K562 (cell line): ENCODE results near the gene OVOL3. TPM values are rescaled to one million over a fixed set of nuclear protein-coding genes. Genes with fewer than 3 reads are reported as not detected.

Experiments
- ATAC-seq: fragments of 200-7000 bp; cut with Tn5 transposase; 3 replicates; pipeline ENCODE4 v1.9.1; 2020; ENCODE audit warnings: moderate library complexity
- BruUV-seq: library from RNA; stranded (reverse); fragments of 400-500 nt; replicated peaks from 2 replicates; lab custom pipeline; 2021; lab: Mats Ljungman, UMichigan
- CTCF ChIA-PET: fragments of 300-600 bp; formaldehyde crosslinking; extraction: SDS; loops from one replicate; lab custom pipeline; 2021; ENCODE audit warnings: low intra/inter-chr PET ratio; lab: Yijun Ruan, JAX
- POLR2A ChIA-PET: fragments of 300-600, 350-650 bp; sonication (Branson Sonifier 250); formaldehyde crosslinking; extraction: SDS; loops from one replicate; lab custom pipeline; 2021; ENCODE audit warnings: antibody characterized with exemption, inconsistent platforms; lab: Yijun Ruan, JAX
- DNase-seq, 4 experiments: peaks; one replicate each; pipeline versions ENCODE4 v3.0.0 to v3.0.0-alpha.2; 2011 to 2018; ENCODE audit warnings: low spot score in 3 of 4, mixed read lengths in 3 of 4; ENCODE audit errors: extremely low read depth in 1 of 4
- FAIRE-seq: peaks from 2 replicates; lab custom pipeline; 2011; peaks lifted over from hg19 to GRCh38; lab: Jason Lieb, UNC
- H2AFZ ChIP-seq: 2 replicates; pipeline ENCODE4 v1.6.0; 2011; ENCODE audit warnings: low read depth, low read length, control low read depth, inconsistent platforms
- H3K27ac ChIP-seq: fragments of 200-600 bp; 3 replicates; pipeline ENCODE4 v1.8.0; 2011; ENCODE audit warnings: low read depth, mild to moderate bottlenecking, control low read depth, inconsistent platforms, low read length, moderate library complexity, mixed read lengths; ENCODE audit errors: extremely low read depth
- H3K27me3 ChIP-seq, 2 experiments: fragments of 300-600 bp in 1 of 2; 2 replicates in 1 of 2; 3 replicates in 1 of 2; pipeline versions ENCODE4 v1.6.0 to v1.8.0; 2011; ENCODE audit warnings: inconsistent platforms in 2 of 2, low read length in 2 of 2, mild to moderate bottlenecking in 1 of 2, mixed read lengths in 1 of 2, moderate library complexity in 1 of 2; ENCODE audit not compliant: control insufficient read depth in 2 of 2, insufficient read depth in 2 of 2
- H3K36me3 ChIP-seq: fragments of 300-600 bp; 3 replicates; pipeline ENCODE4 v1.8.0; 2011; ENCODE audit warnings: mild to moderate bottlenecking, low read length, inconsistent platforms; ENCODE audit not compliant: control insufficient read depth, insufficient read depth
- H3K4me1 ChIP-seq, 2 experiments: fragments of 200-600 bp in 1 of 2; replicated peaks in 1 of 2; 2 replicates in 1 of 2; 3 replicates in 1 of 2; pipeline versions ENCODE4 v1.5.1 to v1.8.0; 2011; ENCODE audit warnings: inconsistent platforms in 2 of 2, low read length in 2 of 2, mild to moderate bottlenecking in 1 of 2, mixed read lengths in 1 of 2, moderate library complexity in 1 of 2; ENCODE audit not compliant: control insufficient read depth in 2 of 2, insufficient read depth in 2 of 2
- H3K4me2 ChIP-seq: 2 replicates; pipeline ENCODE4 v1.6.1; 2011; ENCODE audit warnings: low read length, control low read depth, inconsistent platforms, mixed read lengths; ENCODE audit not compliant: insufficient read depth
- H3K4me3 ChIP-seq: fragments of 200-600 bp; sonication (generic), shearing (Covaris generic); 2 replicates; pipeline ENCODE4 v1.5.1; 2016; ENCODE audit warnings: control low read depth, inconsistent platforms
- H3K79me2 ChIP-seq: fragments of 200-600 bp; 3 replicates; pipeline ENCODE4 v1.8.0; 2011; ENCODE audit warnings: low read length, inconsistent platforms; ENCODE audit not compliant: control insufficient read depth, insufficient read depth
- H3K9ac ChIP-seq, 2 experiments: 2 replicates each; pipeline versions ENCODE4 v1.6.0 to v1.6.1; 2011; ENCODE audit warnings: low read depth in 2 of 2, low read length in 2 of 2, control low read depth in 1 of 2, inconsistent platforms in 1 of 2, mild to moderate bottlenecking in 1 of 2, mixed read lengths in 1 of 2; ENCODE audit not compliant: insufficient read depth in 1 of 2
- H3K9me1 ChIP-seq: one replicate; pipeline ENCODE4 v1.6.0; 2011; ENCODE audit warnings: inconsistent platforms, mild to moderate bottlenecking, low read length, moderate library complexity; ENCODE audit not compliant: control insufficient read depth, insufficient read depth
- H3K9me3 ChIP-seq: replicated peaks from 2 replicates; pipeline ENCODE4 v1.5.1; 2011; ENCODE audit warnings: low read depth, low read length, inconsistent platforms; ENCODE audit not compliant: control insufficient read depth, insufficient read depth
- H4K20me1 ChIP-seq: replicated peaks from 2 replicates; pipeline ENCODE4 v1.6.1; 2011; ENCODE audit warnings: low read length, inconsistent platforms, mixed read lengths; ENCODE audit not compliant: control insufficient read depth, insufficient read depth
- WGBS: fragments of 100-300 bp; shearing (Covaris generic); methylation state at CpG from one replicate; pipeline ENCODE4 v1.1.6; 2016; ENCODE audit warnings: low coverage, mixed read lengths; ENCODE audit not compliant: insufficient coverage; ENCODE audit errors: missing lambda C conversion rate; 5-methylcytosine and 5-hydroxymethylcytosine counted together
- in situ Hi-C: fragments of 300-500 bp; cut with MboI; formaldehyde crosslinking; loops from 4 replicates; pipeline ENCODE4 v1.15.0; 2018; ENCODE audit warnings: inconsistent platforms, mixed read lengths
- intact Hi-C: fragments of 100-400 bp; cut with micrococcal nuclease; formaldehyde crosslinking; loops from 2 replicates; pipeline ENCODE4 v1.14.2; 2022
- polyA plus RNA-seq, 8 experiments: library from polyadenylated mRNA; depleted of rRNA in 4 of 8; stranded (reverse) in 5 of 8; unstranded in 3 of 8; fragments of >200 nt; fragmentation: Nextera tagmentation in 2 of 8; fragmentation: Illumina TruSeq in 1 of 8; extraction: Ambion mirVana in 2 of 8; extraction: Trizol in 1 of 8; gene quantifications; 2 replicates each; pipeline versions ENCODE4 v1.2.1 to v1.2.3, GENCODE V29; 2011 to 2014; ENCODE audit warnings: inconsistent platforms in 1 of 8, missing spikeins in 1 of 8
- total RNA-seq, 7 experiments: library from RNA; depleted of rRNA in 6 of 7; stranded (reverse); fragments of >200 nt in 6 of 7; fragmentation: Illumina TruSeq in 2 of 7; extraction: Trizol in 2 of 7; gene quantifications; 2 replicates each; pipeline versions ENCODE4 v1.2.1 to v1.2.3, GENCODE V29; 2011 to 2021; ENCODE audit warnings: low replicate concordance in 1 of 7
- TF ChIP-seq, protein P1 (sequence below): sonication (generic); formaldehyde crosslinking; IDR thresholded peaks from 2 replicates; pipeline ENCODE4 v1.8.0; 2023; ENCODE audit warnings: missing genetic modification reagents, mild to moderate bottlenecking, borderline replicate concordance

The OVOL3 gene
- total and polyA plus RNA-seq, 9 of the 15 experiments (the other 6 are each of a cell fraction or from before 2014, with no cell fraction given), result not detected

DNA sequence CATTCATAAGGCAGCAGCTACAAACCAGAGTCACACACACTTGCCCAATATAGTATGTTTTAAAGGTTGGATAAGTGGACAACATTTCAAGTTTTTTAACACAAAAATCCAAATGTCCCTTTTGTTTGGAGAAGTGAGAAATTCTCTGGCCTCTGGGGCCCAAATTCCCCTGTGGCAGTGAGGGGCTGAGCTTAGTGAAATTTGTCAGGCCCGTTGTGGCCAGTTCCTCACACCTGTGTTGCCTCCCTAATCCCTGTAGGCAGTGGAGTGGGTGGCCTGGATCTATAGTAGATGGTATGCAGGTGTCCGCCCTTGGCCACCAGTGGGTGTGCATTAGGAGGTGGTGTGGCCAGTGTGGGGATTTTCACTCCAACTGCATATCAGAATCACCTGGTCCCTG, 49.6 kb upstream of the OVOL3 start:
- Histone ChIP-seq H3K79me2 (peaks cover 19% of the 10 kb centered on the region), H2AFZ (no peak overlapping the region), H3K27ac (no peak overlapping the region), H3K9me3 (no peaks in the 10 kb centered on the region), H3K4me2 (no peak overlapping the region), H3K36me3 (peaks cover 88% of the 10 kb centered on the region), H3K9me1 (no peaks in the 10 kb centered on the region), H3K4me1 (peaks cover 2 to 5% of the 10 kb centered on the region in 2 experiments; a peak in 3 of 5 replicates), H3K4me3 (no peak overlapping the region), H4K20me1 (peaks cover 5% of the 10 kb centered on the region; the same call in 1 of the 2 replicates), H3K27me3 (no peaks in the 10 kb centered on the region), H3K9ac (0 out of 4 replicates have a peak overlapping the region, but pooled peaks of 1 of the 2 experiments have one; percentile 56)
- ATAC-seq, result no peak
- intact Hi-C loops, result loop anchor here (5.0 kb wide), 2 partner anchors 51 to 111 kb away; partner anchors contain the start of genes OVOL3 and POLR2I
- DNase-seq, result no peak
- no TSS peak for BruUV-seq
- POLR2A ChIA-PET, result interaction anchor here (1.0 to 1.6 kb wide), 3 partner anchors 12 to 113 kb away, joined by 3 to 6 read pairs (median 3); no protein-coding TSS in a partner anchor
- CTCF ChIA-PET, result no interaction called here
- FAIRE-seq, result no peak
- WGBS, result 90% methylated on average over 2 of the region's 2 CpGs
- in situ Hi-C loops, result loop anchor here (5.0 kb wide), 1 partner anchor 111 kb away; no protein-coding TSS in a partner anchor
- TF ChIP-seq, protein P1, sequence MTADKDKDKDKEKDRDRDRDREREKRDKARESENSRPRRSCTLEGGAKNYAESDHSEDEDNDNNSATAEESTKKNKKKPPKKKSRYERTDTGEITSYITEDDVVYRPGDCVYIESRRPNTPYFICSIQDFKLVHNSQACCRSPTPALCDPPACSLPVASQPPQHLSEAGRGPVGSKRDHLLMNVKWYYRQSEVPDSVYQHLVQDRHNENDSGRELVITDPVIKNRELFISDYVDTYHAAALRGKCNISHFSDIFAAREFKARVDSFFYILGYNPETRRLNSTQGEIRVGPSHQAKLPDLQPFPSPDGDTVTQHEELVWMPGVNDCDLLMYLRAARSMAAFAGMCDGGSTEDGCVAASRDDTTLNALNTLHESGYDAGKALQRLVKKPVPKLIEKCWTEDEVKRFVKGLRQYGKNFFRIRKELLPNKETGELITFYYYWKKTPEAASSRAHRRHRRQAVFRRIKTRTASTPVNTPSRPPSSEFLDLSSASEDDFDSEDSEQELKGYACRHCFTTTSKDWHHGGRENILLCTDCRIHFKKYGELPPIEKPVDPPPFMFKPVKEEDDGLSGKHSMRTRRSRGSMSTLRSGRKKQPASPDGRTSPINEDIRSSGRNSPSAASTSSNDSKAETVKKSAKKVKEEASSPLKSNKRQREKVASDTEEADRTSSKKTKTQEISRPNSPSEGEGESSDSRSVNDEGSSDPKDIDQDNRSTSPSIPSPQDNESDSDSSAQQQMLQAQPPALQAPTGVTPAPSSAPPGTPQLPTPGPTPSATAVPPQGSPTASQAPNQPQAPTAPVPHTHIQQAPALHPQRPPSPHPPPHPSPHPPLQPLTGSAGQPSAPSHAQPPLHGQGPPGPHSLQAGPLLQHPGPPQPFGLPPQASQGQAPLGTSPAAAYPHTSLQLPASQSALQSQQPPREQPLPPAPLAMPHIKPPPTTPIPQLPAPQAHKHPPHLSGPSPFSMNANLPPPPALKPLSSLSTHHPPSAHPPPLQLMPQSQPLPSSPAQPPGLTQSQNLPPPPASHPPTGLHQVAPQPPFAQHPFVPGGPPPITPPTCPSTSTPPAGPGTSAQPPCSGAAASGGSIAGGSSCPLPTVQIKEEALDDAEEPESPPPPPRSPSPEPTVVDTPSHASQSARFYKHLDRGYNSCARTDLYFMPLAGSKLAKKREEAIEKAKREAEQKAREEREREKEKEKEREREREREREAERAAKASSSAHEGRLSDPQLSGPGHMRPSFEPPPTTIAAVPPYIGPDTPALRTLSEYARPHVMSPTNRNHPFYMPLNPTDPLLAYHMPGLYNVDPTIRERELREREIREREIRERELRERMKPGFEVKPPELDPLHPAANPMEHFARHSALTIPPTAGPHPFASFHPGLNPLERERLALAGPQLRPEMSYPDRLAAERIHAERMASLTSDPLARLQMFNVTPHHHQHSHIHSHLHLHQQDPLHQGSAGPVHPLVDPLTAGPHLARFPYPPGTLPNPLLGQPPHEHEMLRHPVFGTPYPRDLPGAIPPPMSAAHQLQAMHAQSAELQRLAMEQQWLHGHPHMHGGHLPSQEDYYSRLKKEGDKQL (CRISPR knock-in tag), result no peak
